Measurements from ENCODE around the gene CENPB. TPM values are rescaled to one million over a fixed set of nuclear protein-coding genes. Genes with fewer than 3 reads are reported as not detected.
"Not testable (repeated sequence)": the region's sequence is repeated elsewhere in the genome, so short reads cannot be mapped to it uniquely, and the experiment has no call there.

Gene CENPB
- total RNA-seq (100 to 1,000 TPM in 1 of 5 donors, 10 to 100 TPM in 4; 24.5 to 130 (median 68.3) TPM), polyA plus RNA-seq (10 to 100 TPM; 36.5 to 90.7 (median 79.6) TPM)
- long read RNA-seq, donor 1, transcript CENPB-201 (1 exons, 2,840 nt), result major isoform, 26 of 26 reads
- long read RNA-seq, donor 1, partial matches to known transcripts, result 0 of 26 reads
- long read RNA-seq, donor 1, other reads (novel, unspliced or antisense), result 0 of 26 reads
- long read RNA-seq, donor 2, transcript CENPB-201 (1 exons, 2,840 nt), result major isoform, 31 of 31 reads
- long read RNA-seq, donor 2, partial matches to known transcripts, result 0 of 31 reads
- long read RNA-seq, donor 2, other reads (novel, unspliced or antisense), result 0 of 31 reads
- long read RNA-seq, donor 3, transcript CENPB-201 (1 exons, 2,840 nt), result major isoform, 19 of 19 reads
- long read RNA-seq, donor 3, partial matches to known transcripts, result 0 of 19 reads
- long read RNA-seq, donor 3, other reads (novel, unspliced or antisense), result 0 of 19 reads
- long read RNA-seq, donor 4, partial matches to known transcripts, result 0 of 3 reads
- long read RNA-seq, donor 4, other reads (novel, unspliced or antisense), result 0 of 3 reads
- long read RNA-seq, donor 5, transcript CENPB-201 (1 exons, 2,840 nt), result major isoform, 38 of 38 reads
- long read RNA-seq, donor 5, partial matches to known transcripts, result 0 of 38 reads
- long read RNA-seq, donor 5, other reads (novel, unspliced or antisense), result 0 of 38 reads
- long read RNA-seq, donor 6, transcript CENPB-201 (1 exons, 2,840 nt), result major isoform, 59 of 59 reads
- long read RNA-seq, donor 6, partial matches to known transcripts, result 0 of 59 reads
- long read RNA-seq, donor 6, other reads (novel, unspliced or antisense), result 0 of 59 reads
- long read RNA-seq, donor 7, transcript CENPB-201 (1 exons, 2,840 nt), result major isoform, 37 of 37 reads
- long read RNA-seq, donor 7, partial matches to known transcripts, result 0 of 37 reads
- long read RNA-seq, donor 7, other reads (novel, unspliced or antisense), result 0 of 37 reads
- long read RNA-seq, donor 8, transcript CENPB-201 (1 exons, 2,840 nt), result major isoform, 40 of 40 reads
- long read RNA-seq, donor 8, partial matches to known transcripts, result 0 of 40 reads
- long read RNA-seq, donor 8, other reads (novel, unspliced or antisense), result 0 of 40 reads
- long read RNA-seq, donor 9, transcript CENPB-201 (1 exons, 2,840 nt), result major isoform, 28 of 42 reads
- long read RNA-seq, donor 9, partial matches to known transcripts, result 14 of 42 reads
- long read RNA-seq, donor 9, other reads (novel, unspliced or antisense), result 0 of 42 reads
- long read RNA-seq, donor 10, transcript CENPB-201 (1 exons, 2,840 nt), result major isoform, 11 of 11 reads
- long read RNA-seq, donor 10, partial matches to known transcripts, result 0 of 11 reads
- long read RNA-seq, donor 10, other reads (novel, unspliced or antisense), result 0 of 11 reads

- Histone ChIP-seq H3K4me3 (peak within 1 kb of the TSS; percentile 61 to 77 (median 70)), H3K27ac (peak within 1 kb of the TSS; percentile 66 to 90 (median 87)), H3K36me3 (peaks cover 0 to 25% (median 8%) of the 10 kb centered on the region in 4 donors), H3K27me3 (no peaks in the 10 kb centered on the region), H3K9me3 (no peaks in the 10 kb centered on the region), H3K4me1 (peaks cover 32 to 62% (median 47%) of the 10 kb centered on the region in 4 donors)
- intact Hi-C loops (cut with DNase I; ENCODE audit: low total_unique reads), result no loop called here
- no peak for TF ChIP-seq EP300 (IDR thresholded peaks at IDR 0.05)
- TF ChIP-seq CTCF (IDR thresholded peaks at IDR 0.05), result peak in 5 of 7 experiments; percentile 41 to 92 (median 74)
- no peak for TF ChIP-seq POLR2A (IDR thresholded peaks at IDR 0.05)
- peak in 2 of 3 donors; percentile 61 to 62 for TF ChIP-seq POLR2AphosphoS5 (IDR thresholded peaks at IDR 0.05)
- 2 to 5% (median 3%) methylated on average over 23 to 63 of the region's 70 CpGs for WGBS, 5 donors
- peak; percentile 93 to 97 for DNase-seq
Observed at GRCh38 chr20:3786665-3787323, at the start of gene CENPB. CENPB (minus strand) TSS chr20:3786740; CDS start chr20:3786483, 257 bp downstream.

GRCh38 chr20:3836132-3836531 lies 49.6 kb upstream of the CENPB start:
- Histone ChIP-seq H3K27me3 (no peaks in the 10 kb centered on the region), H3K4me1 (no peaks in the 10 kb centered on the region), H3K9me3 (no peaks in the 10 kb centered on the region), H3K27ac (no peak overlapping the region), H3K36me3 (peaks cover 0 to 19% (median 7%) of the 10 kb centered on the region in 4 donors), H3K4me3 (no peak overlapping the region)
- intact Hi-C loops (cut with DNase I; ENCODE audit: low total_unique reads), result no loop called here
- DNase-seq, result no peak
- 95 to 97% (median 97%) methylated on average over 4 of the region's 4 CpGs for WGBS, 5 donors
- no peak for TF ChIP-seq POLR2A (IDR thresholded peaks at IDR 0.05)
- TF ChIP-seq CTCF (IDR thresholded peaks at IDR 0.05), result no peak
- no peak for TF ChIP-seq POLR2AphosphoS5 (IDR thresholded peaks at IDR 0.05)
- no peak for TF ChIP-seq EP300 (IDR thresholded peaks at IDR 0.05)

GRCh38 chr20:3829891-3830290 lies 43.4 kb upstream of the CENPB start:
- intact Hi-C loops (cut with DNase I; ENCODE audit: low total_unique reads); H3K4me1 ChIP-seq; H3K9me3 ChIP-seq; H3K4me3 ChIP-seq; H3K27ac ChIP-seq; DNase-seq; H3K27me3 ChIP-seq: not testable (repeated sequence)
- 93 to 98% (median 95%) methylated on average over 5 of the region's 5 CpGs for WGBS, 5 donors
- H3K36me3 ChIP-seq, result peaks cover 10 to 49% (median 37%) of the 10 kb centered on the region in 4 donors

- 88 to 96% (median 93%) methylated on average over 3 of the region's 3 CpGs for WGBS, 5 donors
- DNase-seq, result no peak
- Histone ChIP-seq H3K27me3 (no peaks in the 10 kb centered on the region), H3K27ac (no peak overlapping the region), H3K4me1 (no peaks in the 10 kb centered on the region), H3K4me3 (no peak overlapping the region), H3K36me3 (peaks cover 21 to 60% (median 48%) of the 10 kb centered on the region in 4 donors), H3K9me3 (no peaks in the 10 kb centered on the region)
- intact Hi-C loops (cut with DNase I; ENCODE audit: low total_unique reads), result no loop called here
- TF ChIP-seq POLR2A (IDR thresholded peaks at IDR 0.05), result no peak
- TF ChIP-seq EP300 (IDR thresholded peaks at IDR 0.05), result no peak
- no peak for TF ChIP-seq POLR2AphosphoS5 (IDR thresholded peaks at IDR 0.05)
- no peak for TF ChIP-seq CTCF (IDR thresholded peaks at IDR 0.05)
Observed at GRCh38 chr20:3828798-3829197, 42.3 kb upstream of the CENPB start.
